Measurements from ENCODE around the gene IKBKG.

Gene IKBKG

GRCh38 chrX:154517101-154517781 lies 30.2 kb upstream of the IKBKG start:
- Histone ChIP-seq H3K4me3 (ENCODE audit: low read length in 2 of 2) (peak overlapping the region; percentile 42 to 70), H3K27ac (replicated peaks; ENCODE audit: low read length) (no peak overlapping the region)
- no peak for DNase-seq (ENCODE audit: low spot score)

GRCh38 chrX:154519389-154519788 lies 28.0 kb upstream of the IKBKG start:
- Histone ChIP-seq H2BK12ac (ENCODE audit: low read length) (no peak overlapping the region), H3K36me3 (replicated peaks in 1 of 2; ENCODE audit: control insufficient read depth in 2 of 2, insufficient read depth in 2 of 2, low read length in 2 of 2) (no peaks in the 10 kb centered on the region), H3K27ac (replicated peaks; ENCODE audit: low read length) (no peak overlapping the region), H3K4me2 (ENCODE audit: insufficient read depth, low read length, poor library complexity, severe bottlenecking) (no peak overlapping the region), H3K9ac (ENCODE audit: low read depth, low read length, poor library complexity) (no peak overlapping the region), H3K27me3 (ENCODE audit: control insufficient read depth in 3 of 3, insufficient read depth in 3 of 3, low read depth in 1 of 3, low read length in 3 of 3) (no peaks in the 10 kb centered on the region), H2AFZ (ENCODE audit: low read length) (no peak overlapping the region), H3K9me3 (replicated peaks in 1 of 2; ENCODE audit: control insufficient read depth in 2 of 2, insufficient read depth in 1 of 2, low read depth in 1 of 2, low read length in 2 of 2) (no peaks in the 10 kb centered on the region), H3K4ac (ENCODE audit: low read length) (no peak overlapping the region), H3K4me3 (ENCODE audit: low read length in 2 of 2) (no peak overlapping the region), H4K91ac (ENCODE audit: low read depth, low read length, poor library complexity) (no peak overlapping the region), H3K18ac (ENCODE audit: low read length) (no peak overlapping the region), H2AK5ac (ENCODE audit: low read depth, low read length) (no peak overlapping the region), H3K23ac (ENCODE audit: low read depth, low read length, poor library complexity) (no peak overlapping the region), H2BK15ac (ENCODE audit: low read length) (no peak overlapping the region), H2BK120ac (ENCODE audit: low read depth, low read length) (no peak overlapping the region), H3K79me1 (ENCODE audit: low read depth, low read length) (no peaks in the 10 kb centered on the region), H4K8ac (ENCODE audit: low read depth, low read length) (no peak overlapping the region), H3K4me1 (ENCODE audit: control insufficient read depth in 2 of 2, insufficient read depth in 1 of 2, low read depth in 1 of 2, low read length in 2 of 2) (peaks cover 5 to 10% of the 10 kb centered on the region in 2 donors), H3K14ac (ENCODE audit: low read length) (no peak overlapping the region), H2BK5ac (ENCODE audit: low read length) (no peak overlapping the region)
- no CpG with 5 or more reads among the region's 8 CpGs for WGBS, 2 donors (ENCODE audit: extremely low coverage in 2 of 2, insufficient read length in 2 of 2, insufficient replicate concordance in 1 of 2)
- DNase-seq (ENCODE audit: low spot score): no peak

More at GRCh38 chrX:154517101-154517781, 30.2 kb upstream of the IKBKG start:
- no peaks in the 10 kb centered on the region for H3K79me1 ChIP-seq (ENCODE audit: low read depth, low read length)
- no peak overlapping the region for H3K4ac ChIP-seq (ENCODE audit: low read length)
- peak overlapping the region; percentile 39 for H2BK5ac ChIP-seq (ENCODE audit: low read length)
- peaks cover 5 to 10% of the 10 kb centered on the region in 2 donors for H3K4me1 ChIP-seq (ENCODE audit: control insufficient read depth in 2 of 2, insufficient read depth in 1 of 2, low read depth in 1 of 2, low read length in 2 of 2)
- H3K36me3 ChIP-seq (replicated peaks in 1 of 2; ENCODE audit: control insufficient read depth in 2 of 2, insufficient read depth in 2 of 2, low read length in 2 of 2): no peaks in the 10 kb centered on the region
- H2AK5ac ChIP-seq (ENCODE audit: low read depth, low read length): no peak overlapping the region
- no peak overlapping the region for H4K91ac ChIP-seq (ENCODE audit: low read depth, low read length, poor library complexity)
- WGBS, 2 donors (ENCODE audit: extremely low coverage in 2 of 2, insufficient read length in 2 of 2, insufficient replicate concordance in 1 of 2): no CpG with 5 or more reads among the region's 25 CpGs
- peak overlapping the region; percentile 51 for H3K4me2 ChIP-seq (ENCODE audit: insufficient read depth, low read length, poor library complexity, severe bottlenecking)
- H3K18ac ChIP-seq (ENCODE audit: low read length): peak overlapping the region; percentile 83
- no peak overlapping the region for H2BK12ac ChIP-seq (ENCODE audit: low read length)
- H3K9me3 ChIP-seq (replicated peaks in 1 of 2; ENCODE audit: control insufficient read depth in 2 of 2, insufficient read depth in 1 of 2, low read depth in 1 of 2, low read length in 2 of 2): no peaks in the 10 kb centered on the region
- no peaks in the 10 kb centered on the region for H3K27me3 ChIP-seq (ENCODE audit: control insufficient read depth in 3 of 3, insufficient read depth in 3 of 3, low read depth in 1 of 3, low read length in 3 of 3)
- H2AFZ ChIP-seq (ENCODE audit: low read length): peak overlapping the region; percentile 63
- no peak overlapping the region for H4K8ac ChIP-seq (ENCODE audit: low read depth, low read length)
- H2BK120ac ChIP-seq (ENCODE audit: low read depth, low read length): no peak overlapping the region
- H3K23ac ChIP-seq (ENCODE audit: low read depth, low read length, poor library complexity): no peak overlapping the region
- H3K14ac ChIP-seq (ENCODE audit: low read length): no peak overlapping the region
- no peak overlapping the region for H2BK15ac ChIP-seq (ENCODE audit: low read length)
- H3K9ac ChIP-seq (ENCODE audit: low read depth, low read length, poor library complexity): peak overlapping the region; percentile 60

- H3K14ac ChIP-seq (ENCODE audit: low read length): no peak overlapping the region
- no peak overlapping the region for H3K4me2 ChIP-seq (ENCODE audit: insufficient read depth, low read length, poor library complexity, severe bottlenecking)
- no peak overlapping the region for H3K4ac ChIP-seq (ENCODE audit: low read length)
- no peak overlapping the region for H3K27ac ChIP-seq (replicated peaks; ENCODE audit: low read length)
- no peaks in the 10 kb centered on the region for H3K9me3 ChIP-seq (replicated peaks in 1 of 2; ENCODE audit: control insufficient read depth in 2 of 2, insufficient read depth in 1 of 2, low read depth in 1 of 2, low read length in 2 of 2)
- no peaks in the 10 kb centered on the region for H3K27me3 ChIP-seq (ENCODE audit: control insufficient read depth in 3 of 3, insufficient read depth in 3 of 3, low read depth in 1 of 3, low read length in 3 of 3)
- no peak overlapping the region for H2BK12ac ChIP-seq (ENCODE audit: low read length)
- no peak overlapping the region for H4K8ac ChIP-seq (ENCODE audit: low read depth, low read length)
- no CpG with 5 or more reads among the region's 14 CpGs for WGBS, 2 donors (ENCODE audit: extremely low coverage in 2 of 2, insufficient read length in 2 of 2, insufficient replicate concordance in 1 of 2)
- no peaks in the 10 kb centered on the region for H3K79me1 ChIP-seq (ENCODE audit: low read depth, low read length)
- DNase-seq (ENCODE audit: low spot score): no peak
- H3K4me1 ChIP-seq (ENCODE audit: control insufficient read depth in 2 of 2, insufficient read depth in 1 of 2, low read depth in 1 of 2, low read length in 2 of 2): peaks cover 3 to 7% of the 10 kb centered on the region in 2 donors
- H2BK120ac ChIP-seq (ENCODE audit: low read depth, low read length): no peak overlapping the region
- no peak overlapping the region for H2AK5ac ChIP-seq (ENCODE audit: low read depth, low read length)
- H3K18ac ChIP-seq (ENCODE audit: low read length): no peak overlapping the region
- H3K36me3 ChIP-seq (replicated peaks in 1 of 2; ENCODE audit: control insufficient read depth in 2 of 2, insufficient read depth in 2 of 2, low read length in 2 of 2): peaks cover 0 to 2% of the 10 kb centered on the region in 2 donors
- H2BK15ac ChIP-seq (ENCODE audit: low read length): no peak overlapping the region
- no peak overlapping the region for H2BK5ac ChIP-seq (ENCODE audit: low read length)
- no peak overlapping the region for H2AFZ ChIP-seq (ENCODE audit: low read length)
- no peak overlapping the region for H3K23ac ChIP-seq (ENCODE audit: low read depth, low read length, poor library complexity)
- H3K9ac ChIP-seq (ENCODE audit: low read depth, low read length, poor library complexity): no peak overlapping the region
- H4K91ac ChIP-seq (ENCODE audit: low read depth, low read length, poor library complexity): no peak overlapping the region
- H3K4me3 ChIP-seq (ENCODE audit: low read length in 2 of 2): no peak overlapping the region
Measured at GRCh38 chrX:154525606-154526490, 21.6 kb upstream of the IKBKG start.

Measured in neuronal stem cell (in vitro differentiated cells).